Hepatocyte (in vitro differentiated cells): ENCODE measurements around the gene SART1. TPM values are rescaled to one million over a fixed set of nuclear protein-coding genes. Genes with fewer than 3 reads are reported as not detected.
A peak's percentile ranks its signal among the peaks of the same experiment; 100 is the strongest.

ENCODE experiments used
- DNase-seq: peaks from one replicate; pipeline ENCODE4 v3.0.0-alpha.2; 2016; ENCODE audit warnings: low spot score
- H2AFZ ChIP-seq: fragments of 200-600 bp; sonication (generic); 2 replicates; pipeline ENCODE4 v1.6.0; 2016; ENCODE audit warnings: antibody characterized with exemption, mild to moderate bottlenecking
- H3K27ac ChIP-seq: fragments of 200-600 bp; sonication (generic); 2 replicates; pipeline ENCODE4 v1.5.1; 2016; ENCODE audit warnings: mild to moderate bottlenecking
- H3K27me3 ChIP-seq: fragments of 200-600 bp; sonication (generic); 2 replicates; pipeline ENCODE4 v1.6.1; 2016
- H3K36me3 ChIP-seq: fragments of 200-600 bp; sonication (generic); replicated peaks from 2 replicates; pipeline ENCODE4 v1.5.1; 2016; ENCODE audit warnings: low read depth; ENCODE audit not compliant: insufficient read depth
- H3K4me1 ChIP-seq: fragments of 200-600 bp; sonication (generic); 2 replicates; pipeline ENCODE4 v1.5.1; 2016; ENCODE audit warnings: mild to moderate bottlenecking, moderate library complexity; ENCODE audit not compliant: insufficient read depth
- H3K4me2 ChIP-seq: fragments of 200-600 bp; sonication (generic); 2 replicates; pipeline ENCODE4 v1.6.0; 2016
- H3K4me3 ChIP-seq: fragments of 200-600 bp; sonication (generic); 2 replicates; pipeline ENCODE4 v1.5.1; 2016; ENCODE audit warnings: mild to moderate bottlenecking
- H3K79me2 ChIP-seq: fragments of 200-600 bp; sonication (generic); 2 replicates; pipeline ENCODE4 v1.6.0; 2017; ENCODE audit warnings: mild to moderate bottlenecking
- H3K9me2 ChIP-seq: fragments of 200-600 bp; sonication (generic); replicated peaks from 2 replicates; pipeline ENCODE4 v1.6.0; 2017; ENCODE audit warnings: mild to moderate bottlenecking; ENCODE audit not compliant: insufficient read depth
- H3K9me3 ChIP-seq: fragments of 200-600 bp; sonication (generic); 2 replicates; pipeline ENCODE4 v1.5.1; 2016; ENCODE audit warnings: low read depth, mild to moderate bottlenecking
- H4K20me1 ChIP-seq: fragments of 200-600 bp; sonication (generic); 2 replicates; pipeline ENCODE4 v1.6.0; 2016; ENCODE audit warnings: mild to moderate bottlenecking; ENCODE audit not compliant: insufficient read depth, poor library complexity, severe bottlenecking
- EZH2 ChIP-seq: fragments of 200-600 bp; sonication (generic); IDR thresholded peaks from 2 replicates; pipeline ENCODE4 v1.6.1; 2016; ENCODE audit warnings: antibody characterized with exemption, mild to moderate bottlenecking, borderline replicate concordance
- EZH2phosphoT487 ChIP-seq: fragments of 200-600 bp; sonication (generic); IDR thresholded peaks from one replicate; pipeline ENCODE4 v1.6.1; 2018; ENCODE audit warnings: antibody characterized with exemption, mild to moderate bottlenecking, low read depth, moderate library complexity; ENCODE audit not compliant: unreplicated experiment, severe bottlenecking
- WGBS: methylation state at CpG from one replicate; pipeline ENCODE4 v1.1.6; 2016; ENCODE audit warnings: low lambda C conversion rate; ENCODE audit errors: missing lambda C conversion rate; 5-methylcytosine and 5-hydroxymethylcytosine counted together
- polyA plus RNA-seq: library from polyadenylated mRNA; unstranded; fragments of >200 nt; fragmentation: Nextera tagmentation; extraction: Ambion mirVana; gene quantifications from 2 replicates; pipeline ENCODE4 v1.2.1, GENCODE V29; 2016
- total RNA-seq: library from RNA; depleted of rRNA; stranded (reverse); fragments of >200 nt; gene quantifications from 2 replicates; pipeline ENCODE4 v1.2.3, GENCODE V29; 2014
- TF ChIP-seq, protein P1 (sequence below): fragments of 200-600 bp; sonication (generic); IDR thresholded peaks from 2 replicates; pipeline ENCODE4 v1.5.1; 2016; ENCODE audit warnings: antibody characterized with exemption, mild to moderate bottlenecking; ENCODE audit not compliant: poor library complexity

Gene SART1
- total and polyA plus RNA-seq, 2 experiments from 2014 or later = 32.5 to 34.1 TPM

DNA sequence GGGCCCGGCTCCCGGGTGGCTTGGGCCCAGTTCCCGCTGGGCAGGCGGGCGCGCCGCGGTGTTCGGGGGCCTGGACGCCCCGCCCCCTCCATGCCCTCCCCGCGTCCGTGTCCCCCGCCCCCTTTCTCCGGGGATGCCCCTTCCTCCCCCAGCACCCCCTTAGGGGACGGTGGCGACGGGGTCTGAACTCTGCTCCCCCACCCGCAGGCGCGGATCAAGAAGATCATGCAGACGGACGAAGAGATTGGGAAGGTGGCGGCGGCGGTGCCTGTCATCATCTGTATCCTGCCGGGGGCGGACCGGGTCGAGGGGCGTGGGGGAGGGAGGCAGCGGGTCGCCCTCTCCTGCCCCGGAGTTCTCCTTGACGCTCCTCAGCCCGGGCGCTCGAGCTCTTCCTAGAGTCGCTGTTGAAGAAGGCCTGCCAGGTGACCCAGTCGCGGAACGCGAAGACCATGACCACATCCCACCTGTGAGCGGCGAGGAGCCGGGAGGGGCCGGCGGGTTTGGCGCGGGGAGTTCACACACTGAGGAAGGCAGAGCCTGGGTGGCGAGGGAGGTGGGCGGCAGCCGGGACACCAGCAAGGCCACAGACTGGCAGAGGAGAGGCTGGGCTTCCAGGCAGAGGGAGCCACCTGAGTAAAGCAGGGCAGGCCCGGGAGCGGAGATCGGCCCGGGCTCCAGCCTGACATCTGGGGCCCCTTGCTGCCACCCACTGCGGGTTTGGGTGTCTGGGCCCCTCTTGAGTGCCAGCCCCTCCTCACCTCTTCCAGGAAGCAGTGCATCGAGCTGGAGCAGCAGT is 41.8 kb upstream of the SART1 start:
- TF ChIP-seq EZH2phosphoT487 = no peak
- TF ChIP-seq, protein P1, sequence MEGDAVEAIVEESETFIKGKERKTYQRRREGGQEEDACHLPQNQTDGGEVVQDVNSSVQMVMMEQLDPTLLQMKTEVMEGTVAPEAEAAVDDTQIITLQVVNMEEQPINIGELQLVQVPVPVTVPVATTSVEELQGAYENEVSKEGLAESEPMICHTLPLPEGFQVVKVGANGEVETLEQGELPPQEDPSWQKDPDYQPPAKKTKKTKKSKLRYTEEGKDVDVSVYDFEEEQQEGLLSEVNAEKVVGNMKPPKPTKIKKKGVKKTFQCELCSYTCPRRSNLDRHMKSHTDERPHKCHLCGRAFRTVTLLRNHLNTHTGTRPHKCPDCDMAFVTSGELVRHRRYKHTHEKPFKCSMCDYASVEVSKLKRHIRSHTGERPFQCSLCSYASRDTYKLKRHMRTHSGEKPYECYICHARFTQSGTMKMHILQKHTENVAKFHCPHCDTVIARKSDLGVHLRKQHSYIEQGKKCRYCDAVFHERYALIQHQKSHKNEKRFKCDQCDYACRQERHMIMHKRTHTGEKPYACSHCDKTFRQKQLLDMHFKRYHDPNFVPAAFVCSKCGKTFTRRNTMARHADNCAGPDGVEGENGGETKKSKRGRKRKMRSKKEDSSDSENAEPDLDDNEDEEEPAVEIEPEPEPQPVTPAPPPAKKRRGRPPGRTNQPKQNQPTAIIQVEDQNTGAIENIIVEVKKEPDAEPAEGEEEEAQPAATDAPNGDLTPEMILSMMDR = no peak
- TF ChIP-seq EZH2 = no peak
- Histone ChIP-seq H3K79me2 (peaks cover 32% of the 10 kb centered on the region), H3K9me2 (no peaks in the 10 kb centered on the region), H3K4me2 (peak overlapping the region; percentile 89), H3K27me3 (no peaks in the 10 kb centered on the region), H3K4me3 (peak overlapping the region; percentile 91), H4K20me1 (no peaks in the 10 kb centered on the region), H3K36me3 (no peaks in the 10 kb centered on the region), H3K4me1 (peaks cover 38% of the 10 kb centered on the region), H3K9me3 (no peaks in the 10 kb centered on the region), H3K27ac (peak overlapping the region; percentile 85), H2AFZ (peak overlapping the region; percentile 85)
- peak; percentile 54 for DNase-seq
- 5% methylated on average over 33 of the region's 60 CpGs for WGBS

DNA sequence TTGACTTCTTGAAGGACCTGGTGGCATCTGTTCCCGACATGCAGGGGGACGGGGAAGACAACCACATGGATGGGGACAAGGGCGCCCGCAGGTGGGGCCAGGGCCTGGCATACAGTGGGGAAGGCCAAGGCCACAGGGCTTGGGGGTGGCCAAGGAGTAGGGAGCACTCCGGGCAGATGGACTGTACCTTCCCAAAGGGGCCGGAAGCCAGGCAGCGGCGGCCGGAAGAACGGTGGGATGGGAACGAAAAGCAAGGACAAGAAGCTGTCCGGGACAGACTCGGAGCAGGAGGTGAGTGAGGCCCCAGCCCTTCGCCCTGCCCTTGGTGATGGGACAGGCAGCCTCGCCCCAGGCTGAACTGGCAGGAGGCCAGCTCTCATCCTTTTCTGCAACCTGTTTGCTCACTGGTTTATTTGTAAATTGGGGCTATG is 41.1 kb upstream of the SART1 start:
- TF ChIP-seq, protein P1 = no peak
- TF ChIP-seq EZH2phosphoT487 (no peak), EZH2 (no peak)
- no peaks in the 10 kb centered on the region for H3K36me3 ChIP-seq
- WGBS = 90% methylated on average over 10 of the region's 15 CpGs
- H3K4me1 ChIP-seq = peaks cover 32% of the 10 kb centered on the region
- no peak overlapping the region for H3K27ac ChIP-seq
- no peaks in the 10 kb centered on the region for H3K27me3 ChIP-seq
- peak overlapping the region; percentile 91 for H3K4me3 ChIP-seq
- H3K4me2 ChIP-seq = peak overlapping the region; percentile 89
- H3K9me3 ChIP-seq = no peaks in the 10 kb centered on the region
- peaks cover 32% of the 10 kb centered on the region for H3K79me2 ChIP-seq
- DNase-seq = no peak
- H4K20me1 ChIP-seq = no peaks in the 10 kb centered on the region
- no peaks in the 10 kb centered on the region for H3K9me2 ChIP-seq
- no peak overlapping the region for H2AFZ ChIP-seq

DNA sequence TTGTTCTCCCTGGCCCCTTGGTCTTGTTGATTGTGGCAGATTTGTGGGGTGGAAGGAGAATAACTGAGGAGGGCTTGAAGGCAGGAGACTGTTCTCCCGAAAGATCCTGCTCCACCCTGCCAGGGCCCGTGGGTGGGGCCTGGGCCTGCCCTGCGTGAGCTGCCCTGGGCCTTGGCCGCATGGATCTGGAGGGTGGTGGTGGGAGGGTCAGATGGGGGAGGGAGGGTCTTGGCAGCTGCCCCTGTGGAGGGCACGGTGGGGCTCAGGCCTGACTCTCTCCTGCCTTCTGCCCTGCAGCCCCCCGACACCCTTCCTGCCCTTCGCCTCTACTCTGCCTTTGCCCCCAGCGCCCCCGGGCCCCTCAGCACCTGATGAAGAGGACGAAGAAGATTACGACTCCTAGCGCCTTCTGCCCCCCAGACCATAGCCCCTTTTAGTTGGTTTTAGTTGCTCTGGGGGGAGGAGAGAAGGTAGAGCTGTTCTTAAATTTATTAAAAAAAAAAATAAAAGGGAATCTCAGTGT is 40.4 kb upstream of the SART1 start:
- H2AFZ ChIP-seq = no peak overlapping the region
- peaks cover 28% of the 10 kb centered on the region for H3K4me1 ChIP-seq

More for the DNA sequence above, 40.4 kb upstream of the SART1 start:
- Histone ChIP-seq H3K4me3 (no peak overlapping the region), H3K9me3 (no peaks in the 10 kb centered on the region), H3K9me2 (no peaks in the 10 kb centered on the region), H3K36me3 (no peaks in the 10 kb centered on the region), H4K20me1 (no peaks in the 10 kb centered on the region), H3K79me2 (peaks cover 32% of the 10 kb centered on the region), H3K27ac (no peak overlapping the region), H3K4me2 (peak overlapping the region; percentile 89), H3K27me3 (no peaks in the 10 kb centered on the region)
- WGBS = 95% methylated on average over 8 of the region's 12 CpGs
- TF ChIP-seq, protein P1 = no peak
- TF ChIP-seq EZH2phosphoT487 = no peak
- TF ChIP-seq EZH2 = no peak
- no peak for DNase-seq
